H1 (cell line): ENCODE measurements around the gene WDR4.

Experiments
- ATF2 ChIP-seq: IDR thresholded peaks from 2 replicates; pipeline ENCODE4 v1.6.1; 2012; ENCODE audit warnings: low read length, inconsistent platforms
- CEBPB ChIP-seq: IDR thresholded peaks from 2 replicates; pipeline ENCODE4 v1.6.1; 2012; ENCODE audit warnings: low read depth, low read length
- CHD2 ChIP-seq: IDR thresholded peaks from 2 replicates; pipeline ENCODE4 v1.6.1; 2012; ENCODE audit warnings: low read length, improper control_type of control experiment
- CTCF ChIP-seq, 3 experiments: IDR thresholded peaks; 1 replicate in 2 of 3; 2 replicates in 1 of 3; pipeline versions ENCODE4 v1.5.1 to v1.6.1; 2011; ENCODE audit warnings: low read length in 3 of 3, mild to moderate bottlenecking in 3 of 3, inconsistent platforms in 2 of 3, low read depth in 1 of 3, moderate library complexity in 1 of 3; ENCODE audit not compliant: insufficient read depth in 1 of 3; ENCODE audit errors: control extremely low read depth in 1 of 3
- GTF2F1 ChIP-seq: IDR thresholded peaks from 2 replicates; pipeline ENCODE4 v1.6.1; 2012; ENCODE audit warnings: low read depth, low read length, improper control_type of control experiment, borderline replicate concordance
- JUN ChIP-seq: IDR thresholded peaks from 2 replicates; pipeline ENCODE4 v1.6.1; 2011; ENCODE audit warnings: low read depth, mild to moderate bottlenecking, improper control_type of control experiment, low read length
- KDM5A ChIP-seq: fragments of 200-600 bp; IDR thresholded peaks from 2 replicates; pipeline ENCODE4 v1.7.1; 2012; ENCODE audit warnings: mild to moderate bottlenecking, low read length, inconsistent platforms, mixed read lengths
- POLR2AphosphoS5 ChIP-seq: IDR thresholded peaks from 2 replicates; pipeline ENCODE4 v1.6.1; 2011; ENCODE audit warnings: low read depth, low read length
- SIN3A ChIP-seq, 2 experiments: IDR thresholded peaks in 1 of 2; conservative IDR thresholded peaks in 1 of 2; 2 replicates each; pipeline ENCODE4 v1.6.1; 2011 to 2012; ENCODE audit warnings: low read length in 2 of 2, improper control_type of control experiment in 1 of 2, low read depth in 1 of 2, mild to moderate bottlenecking in 1 of 2
- SP2 ChIP-seq: IDR thresholded peaks from 2 replicates; pipeline ENCODE4 v1.6.1; 2012; ENCODE audit warnings: mild to moderate bottlenecking, low read length, inconsistent platforms
- YY1 ChIP-seq: IDR thresholded peaks from 2 replicates; pipeline ENCODE4 v1.6.1; 2011; ENCODE audit warnings: low read depth, mild to moderate bottlenecking, low read length

- TF ChIP-seq CHD2 (no peak), GTF2F1 (no peak), SP2 (no peak), SIN3A (conservative IDR thresholded peaks at IDR 0.05 in 1 of 2, IDR thresholded peaks at IDR 0.05 in 1 of 2; ENCODE audit: low read depth in 1 of 2, low read length in 2 of 2) (no peak), YY1 (no peak), ATF2 (no peak), KDM5A (no peak), POLR2AphosphoS5 (no peak), CTCF (IDR thresholded peaks at IDR 0.05; ENCODE audit: control extremely low read depth in 1 of 3, insufficient read depth in 1 of 3, low read depth in 1 of 3, low read length in 3 of 3) (no peak), JUN (no peak), CEBPB (no peak)
Measured at GRCh38 chr21:42905195-42905594, 25.9 kb upstream of the WDR4 start.
